IPS-NIHi7 (cell line): Measurements from ENCODE around the gene NREP.

ENCODE experiments used
- DNase-seq: peaks from one replicate; pipeline ENCODE4 v3.0.0; 2012; ENCODE audit warnings: mixed read lengths; ENCODE audit errors: extremely low spot score

Gene NREP

GRCh38 chr5:111765613-111766571, 8.9 kb upstream of the NREP start:
- DNase-seq: no peak

GRCh38 chr5:111764019-111764418, 7.0 kb upstream of the NREP start:
- no peak for DNase-seq

GRCh38 chr5:111762895-111763294, 5.9 kb upstream of the NREP start:
- DNase-seq: no peak

DNA sequence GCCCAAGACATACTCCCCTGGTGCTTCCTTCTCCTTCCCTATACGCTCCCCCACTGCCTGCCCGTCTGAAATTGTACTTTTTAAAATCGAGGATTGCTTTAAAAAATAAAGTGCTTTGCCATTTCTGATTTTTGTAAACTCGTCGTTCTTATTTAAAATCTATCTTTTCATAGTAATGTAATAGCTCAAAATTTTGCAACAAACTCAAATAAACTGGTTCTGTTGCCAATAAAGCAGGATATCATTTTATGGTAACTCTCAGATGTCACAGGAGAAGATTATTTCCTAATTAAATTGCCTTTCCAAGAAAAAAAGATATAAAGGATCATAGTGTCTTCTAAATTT, 1.3 kb upstream of the NREP start:
- DNase-seq: no peak

- peak; percentile 73 for DNase-seq
These were observed 625 bp upstream of the NREP start for GRCh38 chr5:111757355-111758283.

DNA sequence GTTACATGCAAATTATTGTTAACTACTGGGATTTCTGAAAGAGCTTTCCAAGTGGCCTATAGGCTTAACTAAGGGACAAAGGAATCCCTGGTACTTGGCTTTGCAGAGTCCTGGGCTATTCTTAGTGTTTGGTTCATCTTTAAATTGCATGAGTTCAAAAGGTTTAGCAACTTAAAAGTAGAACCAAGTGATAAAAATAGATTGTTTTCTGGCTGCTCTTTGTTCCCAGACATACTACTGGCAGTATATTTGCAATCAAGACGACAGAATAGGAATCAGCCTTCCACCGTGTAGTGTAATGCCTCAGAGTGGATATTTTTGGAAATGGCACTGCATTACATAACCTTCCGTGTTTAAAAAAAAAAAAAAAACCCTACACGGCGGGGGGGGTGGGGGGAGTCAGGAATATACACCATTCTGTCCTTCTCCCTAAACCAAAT, 1.0 kb downstream of the NREP start:
- no peak for DNase-seq

- no peak for DNase-seq
These were observed 1.6 kb downstream of the NREP start for GRCh38 chr5:111755345-111755941.

- no peak for DNase-seq
These were observed 3.0 kb downstream of the NREP start for GRCh38 chr5:111753884-111754589.

GRCh38 chr5:111752426-111752965, 4.5 kb downstream of the NREP start:
- DNase-seq: no peak

GRCh38 chr5:111749303-111750026, 7.5 kb downstream of the NREP start:
- DNase-seq: no peak

- DNase-seq: no peak
These were observed 8.7 kb downstream of the NREP start for GRCh38 chr5:111748304-111748763.

DNA sequence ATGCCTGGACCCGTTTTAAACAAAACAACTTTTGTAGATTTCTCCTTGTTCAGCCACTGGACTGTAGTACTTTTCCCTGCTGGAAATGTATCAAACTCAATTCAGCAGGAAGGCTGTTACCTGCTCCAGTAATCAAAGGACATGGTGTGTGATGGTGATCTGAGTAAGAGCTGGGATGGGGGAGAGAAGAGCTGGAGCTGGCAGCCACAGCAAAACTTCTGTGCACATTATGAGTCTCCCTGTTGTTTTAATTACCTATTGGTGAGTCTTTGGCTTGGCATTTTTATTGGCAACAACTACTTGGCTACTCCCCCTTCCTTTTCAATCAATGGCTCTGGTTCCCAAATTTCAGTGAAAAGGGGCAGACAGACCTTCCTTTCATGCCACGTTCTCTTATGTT, 9.7 kb downstream of the NREP start:
- no peak for DNase-seq

DNA sequence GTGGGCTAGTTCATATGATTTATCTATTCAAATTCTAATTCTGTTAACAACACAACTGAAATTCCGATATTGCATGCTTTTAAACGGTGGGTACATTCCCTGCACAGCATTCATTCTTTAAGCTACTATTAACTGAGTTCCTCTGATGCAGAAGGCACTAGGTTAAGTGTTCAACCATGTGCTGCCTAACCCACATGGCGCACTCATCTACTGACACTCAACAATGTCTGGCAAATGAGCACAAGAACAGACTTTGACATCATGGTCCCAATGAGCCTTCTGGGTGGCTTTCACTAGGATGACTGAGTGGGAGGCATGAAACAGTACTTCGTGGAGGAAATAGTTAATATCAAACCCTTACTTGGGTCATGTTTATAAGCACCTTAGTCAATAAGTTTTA, 10.2 kb downstream of the NREP start:
- DNase-seq: no peak

DNA sequence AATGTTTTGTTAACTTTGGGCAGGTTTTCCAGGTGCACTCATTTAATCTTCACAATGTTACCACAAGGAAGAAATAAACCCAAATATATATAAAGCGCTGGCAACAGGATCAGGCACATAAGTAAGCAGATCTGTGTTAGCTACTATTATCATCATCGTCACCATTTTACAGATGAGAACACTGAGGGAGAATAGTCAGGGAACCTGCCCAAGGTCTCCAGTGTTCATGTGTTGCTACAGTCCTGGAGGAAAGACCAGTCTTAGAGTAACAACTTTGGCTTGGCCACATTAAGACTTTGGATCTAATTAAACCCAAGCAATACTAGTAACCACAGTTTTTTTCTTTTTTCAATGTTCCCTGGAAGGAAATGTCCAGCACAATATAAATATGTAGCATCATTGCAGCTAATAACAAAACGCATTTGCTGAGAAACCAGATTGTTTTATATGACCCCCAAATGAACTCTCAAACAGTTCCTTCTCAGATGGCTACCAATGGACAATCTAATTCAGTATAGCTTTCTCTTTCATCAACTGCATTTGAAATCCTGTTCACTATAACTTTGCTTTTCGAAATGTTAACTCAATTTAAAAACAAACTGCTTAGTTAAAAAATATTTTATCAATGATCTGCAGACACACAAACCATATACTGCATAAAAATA, 11.8 kb downstream of the NREP start:
- no peak for DNase-seq

DNA sequence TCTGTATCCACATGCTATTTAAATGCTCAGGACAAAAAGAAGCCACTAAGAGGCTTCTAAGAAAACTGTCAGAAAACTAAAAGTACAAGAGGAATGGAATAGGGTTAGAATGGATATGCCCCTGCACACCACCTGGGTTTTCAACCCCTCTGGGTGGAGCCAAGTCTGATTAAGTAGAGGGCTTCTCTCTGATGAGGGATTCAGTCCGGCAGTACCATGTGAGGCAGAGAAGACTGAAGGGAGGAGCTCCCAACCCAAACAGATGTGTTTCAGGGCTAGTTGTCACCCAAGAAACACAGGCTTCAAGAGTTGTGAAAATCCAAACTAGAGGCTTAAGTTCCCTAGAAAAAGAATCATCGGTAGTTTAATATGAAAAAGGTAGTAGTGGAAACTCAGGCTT, 12.5 kb downstream of the NREP start:
- no peak for DNase-seq

DNA sequence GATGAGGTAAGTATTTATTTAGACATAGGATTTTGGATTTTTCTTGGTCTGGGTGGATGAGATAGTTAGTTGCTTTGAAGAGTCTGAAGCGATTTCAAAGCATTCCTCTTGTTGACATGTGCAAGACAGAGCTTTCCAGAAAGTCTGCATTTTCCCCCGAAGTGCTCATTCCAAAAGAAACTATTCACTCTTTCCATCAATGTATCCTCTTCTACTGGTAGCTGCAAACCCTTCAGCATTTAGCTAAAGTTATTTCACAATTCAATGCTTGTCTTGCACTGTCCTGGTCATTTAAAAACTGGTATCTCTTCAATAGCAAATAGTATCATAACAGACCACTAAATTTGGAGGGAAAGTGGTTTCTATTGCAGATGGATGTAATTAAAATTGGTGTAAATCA, 13.0 kb downstream of the NREP start:
- DNase-seq: no peak

- no peak for DNase-seq
These were observed 13.5 kb downstream of the NREP start for GRCh38 chr5:111743512-111743911.

GRCh38 chr5:111742177-111742994, 14.6 kb downstream of the NREP start:
- no peak for DNase-seq

GRCh38 chr5:111741278-111741677, 15.7 kb downstream of the NREP start:
- DNase-seq: no peak
